HG03469 (cell line): ENCODE data around the gene FKTN.

Source experiments
- ATAC-seq: cut with Tn5 transposase; IDR thresholded peaks from one replicate; pipeline ENCODE4 v1.9.1; 2021; ENCODE audit warnings: mild to moderate bottlenecking, moderate library complexity, moderate number of reproducible peaks; ENCODE audit not compliant: unreplicated experiment

The FKTN gene

DNA sequence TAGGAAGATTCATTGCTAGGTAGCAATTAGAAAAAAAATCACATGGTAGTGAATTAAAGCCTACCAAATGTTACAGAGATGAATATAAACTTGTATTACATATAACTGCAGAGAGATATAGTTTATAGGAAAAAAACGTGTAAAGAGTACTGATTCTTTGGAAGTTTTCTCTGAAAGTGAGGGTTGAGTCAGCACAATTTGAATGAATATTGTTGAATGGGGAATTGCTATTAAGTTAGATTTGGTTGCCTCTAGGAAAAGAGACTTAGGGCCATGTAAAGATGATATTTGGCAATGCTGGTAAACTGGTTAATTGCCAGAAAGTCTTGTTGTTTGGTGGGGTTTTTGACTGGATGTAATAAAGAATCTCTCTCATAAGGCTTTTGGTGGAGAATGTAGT is 67.2 kb downstream of the FKTN start:
- ATAC-seq, result no peak

DNA sequence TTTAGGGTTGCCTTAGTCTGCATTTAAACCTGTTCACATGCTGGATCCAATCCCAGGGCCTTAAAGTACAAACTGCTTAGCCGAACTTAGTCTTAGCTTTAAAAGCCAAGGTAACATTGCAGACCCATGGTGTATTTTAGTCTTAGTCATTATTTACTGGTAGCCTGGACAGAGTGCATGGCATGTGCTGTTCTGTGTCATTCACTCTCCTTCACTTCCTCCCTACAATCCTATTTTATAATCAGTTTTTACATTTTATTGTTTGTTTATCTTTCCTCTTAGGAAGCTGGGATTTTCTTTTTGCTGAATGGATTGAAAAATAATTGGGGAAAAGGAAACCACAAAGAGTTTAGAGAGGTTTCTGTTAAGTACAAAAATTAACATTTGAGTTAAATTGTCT is 74.9 kb downstream of the FKTN start:
- no peak for ATAC-seq

DNA sequence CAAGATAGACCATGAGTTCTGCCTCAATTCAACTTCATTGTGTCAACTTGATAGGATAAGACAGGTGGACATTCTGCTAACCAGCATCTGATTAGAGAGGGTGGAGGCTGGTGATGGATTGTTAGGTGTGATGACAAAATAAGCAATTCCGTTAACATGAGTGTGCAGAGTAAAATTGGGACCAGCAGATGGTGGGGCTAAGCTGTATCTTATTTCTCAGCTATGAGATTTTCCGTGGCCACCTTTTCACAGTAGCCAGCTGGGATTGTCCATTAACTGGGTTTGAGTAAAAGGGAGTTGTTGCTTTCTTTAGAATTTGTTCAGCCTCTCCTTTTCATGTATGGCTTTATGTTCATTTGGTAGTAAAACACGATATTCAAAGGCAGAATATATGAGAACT is 75.5 kb downstream of the FKTN start:
- no peak for ATAC-seq

DNA sequence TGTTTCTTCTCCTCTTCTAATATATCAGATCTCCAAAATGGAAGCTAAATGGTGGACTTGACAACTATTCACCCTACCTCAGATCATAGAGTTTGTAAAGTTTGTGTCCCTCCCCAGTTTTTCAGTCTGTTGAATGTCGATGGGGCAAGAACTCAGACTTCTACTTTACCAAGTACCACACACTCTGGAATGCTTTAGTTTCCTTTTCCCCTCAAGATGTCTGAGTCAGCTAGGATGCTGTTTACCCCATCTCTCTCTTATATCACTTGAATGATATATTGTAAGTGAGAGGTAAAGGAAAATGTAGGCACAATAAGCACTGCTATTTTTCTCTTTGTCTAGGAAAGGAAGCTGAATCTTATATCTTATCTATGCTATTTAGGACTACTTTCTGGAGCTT is 78.4 kb downstream of the FKTN start:
- ATAC-seq, result no peak

DNA sequence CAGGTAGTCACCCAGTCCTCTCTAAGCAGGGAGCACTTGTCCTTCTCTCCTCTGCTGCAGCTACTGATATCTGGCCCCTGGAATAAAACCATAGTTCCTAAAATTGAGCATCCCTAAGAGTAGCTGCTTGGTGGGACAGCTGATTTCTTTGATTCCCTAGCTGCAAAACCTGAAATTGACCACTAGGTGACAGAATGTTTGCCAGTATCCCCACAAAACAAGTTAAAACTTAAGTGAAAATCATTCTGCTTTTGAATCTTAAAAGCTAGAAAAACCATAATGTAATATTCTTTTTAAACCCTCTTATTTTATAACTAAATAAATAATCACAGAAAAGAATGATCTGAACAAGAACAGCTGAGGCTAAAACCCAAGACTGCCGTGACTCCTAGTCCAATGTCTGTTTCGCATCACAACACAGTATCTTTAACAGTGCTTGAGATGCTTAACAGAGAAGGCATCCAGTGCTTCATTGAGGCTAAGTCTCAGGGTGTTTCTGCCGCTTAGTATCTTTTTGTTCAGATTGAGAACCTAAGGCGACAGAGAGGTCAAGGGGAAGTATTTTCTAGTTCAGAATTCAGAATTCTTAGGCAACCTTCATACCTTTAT is 80.0 kb downstream of the FKTN start:
- no peak for ATAC-seq

DNA sequence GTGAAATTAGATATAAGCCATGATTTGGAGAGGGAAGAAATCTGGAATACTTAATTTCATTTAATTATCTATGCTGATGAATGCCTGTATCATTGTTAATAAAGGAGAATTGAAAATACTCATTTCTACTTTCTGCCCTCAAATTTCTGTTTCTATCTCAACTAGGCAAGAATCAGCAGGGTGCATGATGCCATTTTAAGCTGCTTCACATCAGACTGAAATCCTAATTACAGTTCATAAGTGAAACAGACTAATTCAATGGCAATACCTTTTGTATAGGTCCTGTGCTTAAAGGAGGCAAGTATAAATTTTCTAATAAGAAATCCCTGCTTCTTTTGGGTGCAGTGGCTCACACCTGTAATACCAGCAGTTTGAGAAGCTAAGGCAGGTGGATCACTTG is 82.0 kb downstream of the FKTN start:
- no peak for ATAC-seq

DNA sequence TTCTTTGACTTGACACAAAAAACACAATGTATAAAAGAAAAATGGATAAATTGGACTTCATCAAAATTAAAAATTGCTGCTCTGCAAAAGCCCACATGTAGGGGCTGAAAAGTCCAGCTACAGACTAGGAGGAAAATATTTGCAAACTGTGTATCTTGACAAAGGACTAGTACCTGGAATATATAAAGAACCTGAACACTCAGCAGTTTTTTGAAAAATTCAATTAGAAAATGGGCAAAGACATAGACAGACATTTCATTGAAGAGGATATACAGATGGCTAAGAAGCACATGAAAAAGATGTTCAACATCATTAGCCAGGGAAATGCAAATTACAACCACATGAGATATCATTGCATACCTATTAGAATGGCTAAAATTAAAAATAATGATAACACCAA is 85.9 kb downstream of the FKTN start:
- no peak for ATAC-seq

DNA sequence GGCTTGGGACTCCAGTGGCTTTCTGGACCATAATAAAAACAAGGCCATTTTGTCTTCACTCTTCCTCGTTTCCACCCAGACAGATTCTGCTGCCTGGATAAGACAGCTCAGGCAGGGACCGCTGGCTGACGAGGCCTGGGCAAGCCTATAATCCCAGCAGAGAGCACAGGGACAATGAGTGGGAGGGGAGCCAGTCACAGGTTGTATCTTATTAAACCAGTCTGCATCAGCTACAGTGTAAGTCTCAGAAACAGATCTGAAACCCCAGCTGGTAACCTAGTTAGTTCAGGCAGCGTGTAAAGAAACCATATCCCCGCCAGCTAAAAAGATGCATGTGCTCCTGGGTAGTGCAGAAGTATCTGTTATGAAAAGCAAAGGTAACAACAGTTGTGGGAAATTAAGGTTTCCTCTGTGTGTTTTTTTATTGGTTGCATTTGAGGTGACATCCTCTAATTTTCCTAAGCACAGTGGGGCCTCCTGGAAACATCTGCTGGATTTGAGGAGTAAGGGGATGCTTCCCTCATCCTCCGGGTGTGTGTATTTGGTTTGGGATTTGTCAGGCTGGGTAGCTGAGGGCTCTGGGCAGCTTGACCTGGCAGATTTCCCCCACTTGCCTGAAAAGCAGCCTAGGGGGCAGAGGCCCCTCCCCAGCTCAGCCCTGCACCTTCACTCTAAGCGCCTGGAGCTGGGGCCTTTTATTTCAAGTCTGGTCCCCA is 89.1 kb downstream of the FKTN start:
- ATAC-seq, result no peak

DNA sequence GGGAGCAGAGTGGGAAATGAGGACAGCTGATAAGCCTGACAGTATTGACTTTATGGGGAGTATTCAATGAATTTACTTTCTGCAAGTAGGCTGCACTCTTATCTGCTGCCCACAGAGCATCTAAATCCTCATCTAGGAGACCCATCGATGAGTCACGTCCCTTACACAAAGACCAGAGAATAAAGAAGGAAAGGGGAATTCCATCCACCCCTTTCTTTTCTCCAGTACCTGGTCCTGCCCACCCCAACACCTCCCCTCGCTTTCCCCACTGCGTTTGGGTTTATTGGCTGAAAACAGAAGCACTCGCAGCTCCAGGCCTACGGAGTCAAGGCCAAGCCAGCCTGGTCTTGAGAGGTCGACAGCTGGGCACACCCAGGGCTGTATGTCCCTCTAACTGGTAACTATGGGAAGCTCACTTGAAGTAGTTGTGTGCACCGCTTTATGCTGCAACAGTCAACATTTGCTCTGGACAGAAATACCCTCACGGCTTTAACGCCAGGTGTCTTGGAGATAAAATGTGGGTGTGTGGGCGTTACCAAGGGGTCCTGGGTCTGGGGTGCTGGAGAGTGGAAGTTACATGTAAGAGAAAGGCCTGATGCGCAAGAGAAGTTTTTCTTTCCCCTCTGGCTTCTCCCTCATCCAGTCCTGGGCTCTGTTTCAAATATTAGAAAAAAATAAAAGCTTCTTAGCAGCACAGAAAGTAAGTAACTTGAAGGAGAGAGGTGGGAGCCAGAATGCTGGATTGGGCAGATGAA is 89.8 kb downstream of the FKTN start:
- ATAC-seq, result no peak

DNA sequence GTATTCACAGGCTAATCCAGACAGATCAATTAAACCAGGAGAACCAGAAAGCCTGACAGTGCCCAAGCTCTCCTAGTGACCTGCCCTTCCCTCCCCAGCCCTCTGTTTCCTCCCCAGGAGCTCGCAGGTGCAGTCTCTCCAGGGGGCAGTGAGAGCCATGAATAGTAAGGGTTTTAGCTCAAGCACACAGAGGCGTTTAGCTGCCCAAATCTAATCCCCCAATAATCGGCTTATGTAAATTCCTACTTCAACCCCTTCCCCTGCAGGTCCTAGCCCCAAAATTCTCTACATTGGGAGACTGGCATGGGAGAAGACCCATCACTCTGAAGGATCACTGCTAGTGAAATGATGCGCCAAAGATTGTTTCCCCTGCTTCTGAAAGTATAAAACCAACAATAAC is 93.9 kb downstream of the FKTN start:
- ATAC-seq, result no peak

DNA sequence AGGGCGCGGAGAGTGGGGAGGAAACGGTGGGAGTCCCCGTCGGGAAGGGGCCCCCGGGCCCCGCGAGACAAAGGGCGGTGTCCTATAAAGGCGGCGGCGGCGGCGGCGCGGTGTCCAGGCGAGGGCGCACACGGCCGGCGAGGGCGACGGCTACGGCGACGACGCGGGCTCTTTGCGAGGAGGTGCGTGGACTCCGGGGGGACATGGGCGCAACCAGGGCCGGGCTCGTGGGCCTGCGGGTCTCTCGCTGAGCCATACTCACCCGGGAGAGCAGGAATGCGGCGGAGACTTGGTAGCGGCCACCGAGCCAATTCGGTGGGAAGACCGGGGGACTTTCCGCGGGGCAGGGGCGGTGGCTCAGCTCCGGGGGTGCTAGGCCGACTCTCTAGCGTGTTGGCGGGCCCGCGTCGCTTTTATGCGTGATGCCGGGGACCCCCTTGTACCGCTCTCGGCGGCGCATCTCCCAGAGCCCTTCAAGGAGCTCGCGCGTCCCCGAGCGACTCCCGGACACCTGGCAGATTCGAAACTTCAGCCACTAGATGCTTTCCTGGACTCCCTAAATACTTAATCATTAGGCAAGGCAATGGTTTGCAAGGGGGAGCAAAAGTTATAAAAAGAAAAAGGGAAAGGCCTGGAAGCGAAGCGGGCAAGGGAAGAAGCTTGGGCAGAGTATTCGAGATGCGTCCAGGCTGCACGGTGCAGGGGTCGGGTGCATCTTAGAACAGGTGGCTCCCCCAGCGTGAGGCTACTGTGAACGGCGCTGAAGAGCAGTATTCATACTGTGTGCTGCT is 98.4 kb downstream of the FKTN start:
- no peak for ATAC-seq

DNA sequence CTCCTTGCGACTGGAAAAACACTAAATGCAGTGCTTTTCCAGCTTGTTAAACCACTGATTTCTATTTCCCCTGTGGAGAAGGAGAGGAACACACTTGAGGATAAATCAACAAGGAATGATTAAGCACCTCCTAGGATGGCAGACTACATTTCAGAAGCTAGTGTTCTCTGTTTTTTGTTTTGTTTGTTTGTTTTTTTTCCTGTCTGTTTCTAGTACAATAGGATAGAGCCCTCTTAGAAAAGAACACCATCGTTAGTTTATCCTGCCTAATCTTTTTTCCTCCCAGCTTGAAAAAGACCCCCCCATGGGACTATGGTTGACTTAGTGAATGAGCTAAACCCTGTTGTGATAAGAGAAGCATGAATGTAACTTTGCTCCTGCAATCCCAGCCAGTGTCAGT is 100.4 kb downstream of the FKTN start:
- no peak for ATAC-seq

DNA sequence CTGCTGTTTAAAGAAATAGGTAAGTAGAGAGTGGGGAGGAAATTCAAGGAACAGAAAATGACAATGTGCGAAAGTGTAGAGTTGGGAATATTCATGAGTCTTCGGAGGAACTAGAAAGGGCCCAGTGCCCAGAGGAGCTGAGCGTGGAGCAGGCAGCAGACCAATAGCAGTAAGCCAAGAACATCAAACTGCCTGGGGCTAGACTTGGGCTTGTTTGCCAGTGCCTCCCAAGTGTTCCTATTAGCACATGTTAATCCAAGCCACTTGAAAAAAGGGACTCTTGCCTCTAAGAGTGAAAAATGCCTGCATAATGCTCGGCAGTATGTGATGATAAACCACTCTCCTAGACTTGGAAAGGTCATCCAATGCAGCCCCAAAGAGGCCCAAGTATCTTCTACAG is 103.1 kb downstream of the FKTN start:
- no peak for ATAC-seq

DNA sequence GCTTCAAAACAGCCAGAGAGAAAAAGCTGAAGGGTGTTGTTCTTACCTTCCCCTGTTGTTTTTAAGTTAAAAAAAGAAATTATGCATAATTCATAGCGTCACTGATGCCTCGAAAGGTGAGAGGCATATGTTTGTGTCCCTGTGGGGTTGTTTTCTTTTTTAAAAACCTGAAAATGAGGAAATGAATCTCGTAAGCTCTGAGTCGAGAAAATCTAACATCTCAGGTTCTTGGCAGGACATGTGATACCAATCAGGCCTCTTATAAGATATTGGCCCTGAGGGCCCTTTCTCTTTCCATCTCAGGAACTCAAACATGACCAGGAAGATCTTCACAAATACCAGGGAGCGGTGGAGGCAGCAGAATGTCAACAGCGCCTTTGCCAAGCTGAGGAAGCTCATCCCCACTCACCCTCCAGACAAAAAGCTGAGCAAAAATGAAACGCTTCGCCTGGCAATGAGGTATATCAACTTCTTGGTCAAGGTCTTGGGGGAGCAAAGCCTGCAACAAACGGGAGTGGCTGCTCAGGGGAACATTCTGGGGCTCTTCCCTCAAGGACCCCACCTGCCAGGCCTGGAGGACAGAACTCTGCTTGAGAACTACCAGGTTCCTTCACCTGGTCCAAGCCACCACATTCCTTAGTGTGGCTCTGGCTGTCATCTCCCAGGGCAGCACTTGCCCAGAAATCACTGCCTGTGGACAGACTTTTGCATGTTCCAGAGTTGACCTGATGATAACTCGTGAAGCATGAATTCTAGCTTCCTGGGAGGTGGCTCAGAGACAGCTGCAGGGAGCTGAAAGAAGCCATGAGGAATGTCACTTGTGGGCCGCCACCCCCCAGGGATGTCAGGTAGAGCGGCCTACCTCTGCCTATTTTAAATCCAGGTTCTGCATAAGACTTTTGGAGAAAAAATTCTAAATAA is 104.5 kb downstream of the FKTN start, which contains the start of gene TAL2:
TSS of gene TAL2 (plus strand) at position 274 of the 921 bp plus-strand sequence. CDS start at position 314, 40 bp downstream.
- ATAC-seq, result no peak

DNA sequence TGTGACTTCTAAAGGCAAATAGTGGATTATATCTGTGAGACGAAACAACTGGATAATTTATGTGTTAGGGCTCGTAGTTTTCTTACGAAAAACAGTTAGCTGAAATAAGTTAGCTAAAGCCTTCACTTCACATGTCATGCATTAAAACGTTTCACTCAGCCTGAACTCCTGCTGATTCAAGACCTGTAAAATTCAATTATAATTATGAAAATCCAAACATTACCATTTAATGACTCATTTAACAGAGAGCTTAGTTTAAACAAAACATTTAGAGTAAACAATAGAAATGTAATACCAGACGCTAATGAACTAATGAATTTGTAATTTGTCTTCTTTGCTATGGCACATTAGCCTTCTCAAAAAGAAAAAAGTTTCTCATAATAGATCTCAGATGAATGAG is 106.0 kb downstream of the FKTN start:
- no peak for ATAC-seq

DNA sequence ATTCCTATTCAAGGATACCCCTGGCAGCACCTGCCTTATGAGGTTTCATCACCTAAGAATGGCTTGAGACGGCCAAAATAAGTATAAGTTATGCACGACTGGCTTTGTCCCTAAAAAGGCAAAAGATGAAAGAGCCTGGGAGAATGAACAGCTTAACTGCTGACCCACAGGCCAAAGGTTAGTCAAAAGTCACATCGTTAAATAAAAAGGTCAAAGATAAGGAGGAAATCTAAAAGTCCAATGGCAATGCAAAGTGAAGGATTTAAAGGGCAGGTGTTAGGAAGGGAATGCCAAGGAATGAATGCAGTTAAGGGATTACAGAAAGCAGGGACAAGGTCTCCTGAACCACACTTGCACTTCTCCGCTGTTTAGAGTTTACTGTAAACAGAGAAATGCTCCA is 109.9 kb downstream of the FKTN start:
- no peak for ATAC-seq

DNA sequence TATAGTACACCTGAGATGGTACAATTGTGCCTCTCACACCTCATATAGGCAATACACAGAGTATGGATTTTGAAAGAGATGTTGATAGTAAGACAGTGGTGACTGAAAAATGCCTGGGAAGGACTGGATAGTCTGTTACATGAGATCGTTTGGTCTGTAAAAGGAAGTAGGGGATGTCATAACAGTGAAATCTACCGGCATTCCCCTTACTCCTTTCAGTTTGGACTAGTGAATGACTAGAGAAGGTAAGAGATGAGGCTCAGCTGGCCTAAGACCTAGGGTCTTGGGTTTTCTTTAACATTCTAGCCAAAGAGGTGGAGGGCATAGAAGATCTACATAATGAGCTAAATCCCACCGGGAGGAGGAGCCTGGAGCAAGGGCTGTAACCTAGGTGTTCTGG is 112.4 kb downstream of the FKTN start:
- no peak for ATAC-seq

DNA sequence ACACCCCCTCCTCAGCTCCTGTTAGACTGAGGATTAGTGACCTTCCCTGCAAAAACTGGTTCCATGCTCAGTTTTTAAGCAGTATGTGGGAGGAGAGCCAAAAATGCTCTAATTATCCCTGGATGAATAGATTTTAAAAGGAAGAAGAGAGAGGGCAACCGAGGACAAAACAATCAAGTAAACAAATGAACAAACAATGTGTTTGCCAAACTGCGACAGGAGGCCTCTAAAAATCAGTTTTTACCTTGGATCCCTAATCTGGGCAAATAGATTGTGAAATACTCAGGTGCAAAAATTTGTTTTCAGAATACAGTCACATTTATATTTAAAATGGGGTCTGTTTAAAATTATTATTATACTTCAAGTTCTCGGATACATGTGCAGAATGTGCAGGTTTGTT is 112.8 kb downstream of the FKTN start:
- no peak for ATAC-seq

DNA sequence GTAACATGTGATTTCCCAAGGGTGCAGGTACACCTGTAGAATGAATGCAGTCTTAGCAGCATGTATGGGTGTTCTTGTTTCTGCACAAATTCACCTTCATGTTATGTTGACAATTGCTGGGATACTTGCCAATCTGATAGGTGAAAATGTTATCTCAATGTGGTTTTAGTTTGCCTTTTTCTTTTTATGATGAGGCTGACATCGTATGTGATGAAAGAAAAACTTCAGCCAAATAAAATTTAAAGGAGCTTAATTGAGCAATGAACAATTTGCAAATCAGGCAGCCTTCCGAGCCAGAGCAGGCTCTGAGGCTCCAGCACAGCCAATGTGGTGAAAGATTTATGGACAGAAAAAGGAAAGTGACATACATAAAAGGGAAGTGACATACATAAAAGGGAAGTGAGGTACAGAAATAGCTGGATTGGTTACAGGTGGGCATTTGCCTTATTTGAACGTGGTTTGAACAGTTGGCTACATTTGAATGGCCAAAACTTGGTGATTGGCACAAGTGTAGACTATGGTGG is 114.8 kb downstream of the FKTN start:
- ATAC-seq, result peak; percentile 70

DNA sequence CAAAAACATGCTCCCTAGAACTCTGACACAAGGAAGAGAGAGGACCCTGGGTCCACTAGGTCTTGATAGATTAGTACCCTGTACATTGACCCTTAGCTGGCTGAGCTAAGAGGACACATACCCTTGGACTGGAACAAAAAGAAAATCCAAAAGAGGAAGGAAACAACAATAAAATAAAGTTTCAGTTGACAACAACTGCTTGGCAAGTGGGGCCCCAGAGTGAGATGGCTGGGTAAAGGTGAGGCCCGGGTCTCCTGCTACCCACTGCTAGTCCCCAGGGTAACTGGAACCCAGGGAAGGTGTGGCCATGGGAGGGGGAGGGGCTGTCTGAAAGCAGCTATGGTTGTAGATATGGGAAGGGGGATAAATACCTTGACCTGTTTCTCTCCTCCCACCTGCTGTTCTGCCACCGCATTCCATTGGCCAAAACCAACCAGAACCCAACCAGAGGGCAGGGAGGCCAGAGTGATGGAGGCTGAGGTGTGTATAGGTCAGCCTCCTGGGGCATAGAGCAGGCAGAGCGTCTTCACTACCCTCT is 116.0 kb downstream of the FKTN start:
- no peak for ATAC-seq
